Sigmoid colon (tissue), 4 donors: Measurements from ENCODE around the gene SORCS2.

ENCODE experiments used
- CTCF ChIP-seq, 4 experiments: fragments of 450-650 bp in 3 of 4; fragments of 200-600 bp in 1 of 4; IDR thresholded peaks; one replicate each; pipeline ENCODE4 v1.5.1; 2016 to 2019; ENCODE audit warnings: antibody characterized with exemption in 4 of 4, mild to moderate bottlenecking in 3 of 4, moderate library complexity in 2 of 4
- EP300 ChIP-seq, 4 donors: sonication (generic); formaldehyde crosslinking; IDR thresholded peaks; one replicate each; pipeline ENCODE4 v1.6.1; 2017; ENCODE audit warnings: antibody characterized with exemption in 4 of 4
- POLR2A ChIP-seq, 2 donors: fragments of 450-650 bp; IDR thresholded peaks; one replicate each; pipeline ENCODE4 v1.6.1; 2016; ENCODE audit warnings: antibody characterized with exemption in 2 of 2, mild to moderate bottlenecking in 2 of 2, moderate library complexity in 2 of 2
- POLR2AphosphoS5 ChIP-seq, 4 donors: sonication (generic); formaldehyde crosslinking; IDR thresholded peaks; one replicate each; pipeline ENCODE4 v1.6.1; 2017; ENCODE audit warnings: antibody characterized with exemption in 4 of 4

- TF ChIP-seq CTCF (IDR thresholded peaks at IDR 0.05) (no peak), POLR2A (IDR thresholded peaks at IDR 0.05) (no peak), POLR2AphosphoS5 (IDR thresholded peaks at IDR 0.05) (no peak), EP300 (IDR thresholded peaks at IDR 0.05) (no peak)
These were observed 33.3 kb upstream of the SORCS2 start for GRCh38 chr4:7158991-7159390.
